NCI-H69 (cell line): ENCODE results near the gene VPS51.

Experiments
- DNase-seq: peaks from one replicate; lab custom pipeline; 2025; lab: John Stamatoyannopoulos, UW

Gene VPS51

DNA sequence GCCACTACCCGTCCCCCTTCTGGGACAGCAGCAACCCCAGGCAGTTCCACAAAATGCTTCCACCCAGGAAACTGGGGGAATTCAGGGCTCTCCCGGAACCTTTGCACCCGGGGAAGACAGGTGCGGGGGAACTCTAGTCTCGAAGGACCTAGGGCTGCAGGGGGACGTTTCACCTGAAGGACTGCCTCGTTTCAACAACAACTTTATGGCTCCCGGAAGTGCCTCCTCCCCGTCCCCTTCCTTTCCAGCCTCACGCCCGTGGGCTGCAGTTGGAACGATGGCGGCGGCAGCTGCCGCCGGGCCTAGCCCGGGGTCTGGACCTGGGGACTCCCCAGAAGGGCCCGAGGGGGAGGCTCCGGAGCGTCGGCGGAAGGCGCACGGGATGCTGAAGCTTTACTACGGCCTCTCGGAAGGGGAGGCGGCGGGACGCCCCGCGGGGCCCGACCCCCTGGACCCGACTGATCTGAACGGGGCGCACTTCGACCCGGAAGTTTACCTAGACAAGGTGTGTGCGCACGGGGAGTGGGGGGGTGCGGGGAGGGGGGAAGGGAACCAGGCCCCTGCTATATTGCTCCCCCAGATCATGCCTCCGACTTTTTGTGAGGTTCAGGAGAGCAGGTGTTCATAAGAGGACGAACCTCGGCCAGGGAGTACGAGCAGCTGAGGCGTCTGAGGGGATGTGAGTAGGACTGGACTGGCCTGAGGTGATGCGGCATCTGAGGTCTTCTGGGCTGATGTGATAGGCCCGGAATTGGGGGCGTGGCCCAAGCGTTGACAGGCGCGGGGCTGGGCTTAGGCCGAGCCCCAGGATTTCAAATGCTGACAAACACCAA lies at the start of gene VPS51:
VPS51 (plus strand) TSS at position 241 of the 833 bp plus-strand sequence; CDS start at position 278, 37 bp downstream.
- peak; percentile 96 for DNase-seq

- DNase-seq: no peak
Measured at GRCh38 chr11:65047581-65048422, 48.2 kb upstream of the VPS51 start.

- DNase-seq: no peak
Measured at GRCh38 chr11:65051398-65051858, 44.6 kb upstream of the VPS51 start.

GRCh38 chr11:65053827-65054508 lies 42.0 kb upstream of the VPS51 start:
- no peak for DNase-seq

DNA sequence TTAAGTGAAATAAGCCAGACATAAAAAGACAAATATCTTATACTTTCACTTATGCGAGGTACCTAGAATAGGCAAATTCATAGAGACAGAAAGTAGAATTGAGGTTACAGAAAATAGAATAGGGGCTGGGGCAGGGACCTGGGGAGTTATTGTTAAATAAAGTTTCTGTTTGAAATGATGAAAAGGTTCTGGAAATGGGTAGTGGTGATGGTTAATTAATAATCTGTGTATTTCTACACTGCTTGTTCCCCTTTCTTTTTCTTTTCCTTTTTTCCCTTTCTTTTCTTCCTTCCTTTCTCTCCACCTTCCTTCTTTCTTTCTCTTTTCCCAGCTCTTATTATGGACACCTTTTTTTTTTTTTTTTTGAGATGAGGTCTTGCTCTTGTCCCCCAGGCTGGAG lies 40.5 kb upstream of the VPS51 start:
- DNase-seq: no peak

GRCh38 chr11:65056999-65057398 lies 39.0 kb upstream of the VPS51 start:
- DNase-seq: no peak

DNA sequence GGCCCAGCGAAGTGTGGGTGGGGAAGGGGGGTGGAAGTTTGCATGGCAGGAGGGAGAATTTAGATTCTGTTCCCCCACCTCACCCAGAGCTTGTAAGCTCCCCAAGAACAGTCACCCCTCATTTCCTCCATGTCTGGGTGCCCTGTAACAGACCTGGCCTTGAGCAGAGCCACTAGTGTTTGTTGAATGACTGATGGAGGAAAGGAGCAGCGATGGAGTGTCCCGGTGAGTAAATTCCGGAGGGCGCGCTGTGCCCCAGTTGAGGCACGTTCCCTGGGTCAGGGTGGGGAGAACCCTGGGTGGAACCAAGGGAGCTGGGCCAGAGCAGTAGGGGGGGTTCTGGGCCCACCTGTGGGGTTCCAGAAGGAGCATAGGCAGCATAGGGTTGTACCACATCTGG lies 38.5 kb upstream of the VPS51 start:
- DNase-seq: no peak

GRCh38 chr11:65058012-65058411 lies 38.0 kb upstream of the VPS51 start:
- peak; percentile 56 for DNase-seq

GRCh38 chr11:65058419-65059054 lies 37.5 kb upstream of the VPS51 start, which contains the start of gene NAALADL1:
NAALADL1 (minus strand) TSS chr11:65058553; CDS start chr11:65058521, 32 bp downstream.
- peak; percentile 27 for DNase-seq

DNA sequence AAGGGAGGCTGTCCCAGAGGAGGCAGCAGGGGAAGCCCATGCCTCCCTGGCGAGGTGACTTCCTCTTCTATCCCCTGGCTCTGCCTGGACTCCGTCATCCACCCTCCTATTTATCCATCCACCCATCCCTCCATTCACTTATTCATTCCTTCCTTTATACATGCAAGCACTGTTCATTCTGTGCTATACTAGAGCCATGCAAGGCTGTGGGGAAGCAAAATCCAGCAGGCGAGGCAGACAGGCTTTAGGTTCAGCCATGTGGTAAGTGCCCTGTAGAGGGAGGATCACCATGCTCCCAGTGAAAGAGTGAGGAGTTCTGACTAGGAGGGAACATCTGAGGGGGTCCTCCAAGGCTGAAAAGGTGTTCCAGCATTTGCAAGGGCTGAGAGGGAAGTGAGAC lies 36.5 kb upstream of the VPS51 start:
- DNase-seq: no peak

DNA sequence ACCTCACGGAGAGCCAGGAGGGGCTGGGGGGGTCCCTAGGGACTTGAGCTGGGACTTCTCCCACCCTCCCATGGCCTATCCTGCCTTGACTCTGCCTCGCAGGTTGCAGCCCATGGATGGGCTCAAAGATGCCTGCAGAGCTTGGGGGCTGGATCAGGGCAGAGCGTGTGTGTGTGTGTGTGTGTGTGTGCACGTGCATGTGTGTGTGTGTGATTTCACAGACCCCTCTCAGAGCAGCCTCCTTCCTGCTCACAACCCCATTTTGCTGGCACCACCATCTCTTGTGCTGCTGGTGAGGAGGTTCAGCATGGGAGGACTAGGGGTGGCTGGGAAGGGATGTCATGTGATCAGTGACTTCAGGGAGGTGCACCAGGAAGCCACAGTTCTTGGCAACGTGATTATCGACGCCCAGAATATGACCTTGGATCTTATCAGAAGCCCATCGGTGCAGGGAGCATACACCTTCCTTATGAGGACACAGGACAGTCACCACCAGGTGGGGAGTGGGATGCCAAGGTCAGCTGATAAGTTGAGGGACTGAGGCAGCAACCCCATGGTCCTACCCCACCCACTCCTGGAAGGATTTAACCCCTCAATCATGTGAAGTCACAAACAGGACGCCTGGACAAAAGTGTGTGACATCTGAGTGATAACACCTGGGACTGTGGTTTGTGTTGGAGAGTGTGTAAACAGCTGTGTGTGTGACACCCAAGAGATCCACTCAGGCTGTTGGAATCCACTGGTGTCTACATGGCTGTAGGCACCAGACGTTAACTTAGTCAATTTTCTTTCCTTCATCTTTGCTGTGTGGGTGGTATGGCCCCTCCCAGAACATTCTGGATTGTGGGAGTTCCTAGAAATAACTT lies 35.8 kb upstream of the VPS51 start:
- DNase-seq: no peak

- DNase-seq: no peak
Measured at GRCh38 chr11:65060913-65061408, 35.1 kb upstream of the VPS51 start.

DNA sequence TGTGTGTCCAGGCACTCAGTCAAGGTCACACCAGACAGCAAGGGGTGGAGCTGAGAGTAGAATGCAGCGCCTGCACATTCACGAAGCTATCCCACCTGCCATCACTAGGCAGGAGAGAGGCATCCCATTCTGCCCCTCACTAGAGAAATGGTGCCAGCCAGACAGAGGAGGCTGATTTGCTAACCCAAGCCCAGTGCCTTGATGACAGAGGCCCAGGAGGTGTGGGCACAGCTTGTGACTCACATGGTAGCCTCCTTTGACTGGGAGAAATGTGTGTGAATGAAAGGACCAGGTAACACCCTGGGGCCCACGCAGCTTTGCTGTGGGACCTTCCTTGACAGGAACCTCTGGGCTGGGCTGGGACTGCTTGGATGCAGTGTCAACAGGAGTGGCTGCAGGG lies 32.5 kb upstream of the VPS51 start:
- DNase-seq: no peak

DNA sequence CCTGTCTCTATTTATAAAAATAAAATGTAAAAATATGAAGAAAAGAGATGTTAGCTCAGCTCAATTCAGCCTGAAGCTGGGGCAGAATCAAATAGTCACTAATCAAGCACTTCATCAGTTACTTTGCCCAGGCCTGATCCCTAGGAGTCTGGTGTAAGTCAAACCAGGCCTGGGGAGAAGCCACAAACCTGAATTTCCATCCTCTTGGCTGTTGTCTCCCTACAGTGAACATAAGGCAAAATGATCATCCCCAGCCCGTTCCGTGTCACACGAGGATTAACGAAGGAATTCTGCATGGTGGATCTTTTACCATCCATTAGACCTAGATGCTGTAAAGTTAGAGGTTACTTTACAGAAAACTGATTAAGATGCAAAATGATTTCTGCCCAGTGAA lies 31.2 kb upstream of the VPS51 start:
- no peak for DNase-seq

DNA sequence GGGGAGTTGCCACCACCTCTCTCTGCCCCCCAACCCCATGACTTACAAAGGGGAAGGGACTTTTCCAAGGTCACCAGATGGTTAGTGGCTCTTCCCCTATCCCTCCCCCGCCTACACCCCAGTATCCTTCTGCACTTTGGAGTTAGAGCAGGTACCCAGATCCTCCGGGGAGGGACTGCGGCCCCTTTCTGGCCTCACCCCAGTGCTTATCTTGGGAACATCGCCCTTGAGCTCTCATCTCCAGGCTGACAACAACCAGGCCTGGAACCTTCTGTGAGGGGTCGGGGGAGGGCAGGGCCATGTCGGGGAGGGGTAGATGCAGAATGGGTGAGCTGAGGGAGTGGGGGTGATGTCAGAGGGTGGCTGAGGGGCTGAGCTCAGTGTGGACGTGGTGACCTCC lies 30.2 kb upstream of the VPS51 start:
- no peak for DNase-seq

- peak; percentile 45 for DNase-seq
Measured at GRCh38 chr11:65066315-65066714, 29.7 kb upstream of the VPS51 start.

DNA sequence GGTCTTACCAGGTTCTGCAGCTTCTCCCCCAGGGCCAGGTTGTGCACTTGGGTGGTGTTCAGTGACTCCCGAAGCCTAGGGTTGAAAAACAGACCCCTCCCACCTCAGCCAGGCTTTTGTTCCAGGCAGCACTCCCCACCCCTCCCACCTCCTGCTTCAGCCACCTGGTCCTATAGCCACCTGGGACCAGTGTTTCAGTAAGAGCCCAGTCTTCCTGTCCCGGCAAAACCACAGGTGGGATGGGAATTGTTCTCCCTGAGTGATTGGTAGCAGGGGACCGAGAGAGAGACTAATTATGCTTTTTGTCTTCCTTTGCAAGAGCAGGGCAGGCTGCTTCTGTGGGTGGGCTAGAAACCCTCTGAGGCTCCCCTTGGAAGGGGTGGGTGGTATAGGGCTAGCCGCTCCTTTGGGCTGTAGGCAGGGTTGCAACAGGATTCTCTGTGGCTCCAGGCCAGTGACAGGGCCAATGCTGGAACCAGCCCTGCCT lies 29.2 kb upstream of the VPS51 start:
- peak; percentile 96 for DNase-seq

DNA sequence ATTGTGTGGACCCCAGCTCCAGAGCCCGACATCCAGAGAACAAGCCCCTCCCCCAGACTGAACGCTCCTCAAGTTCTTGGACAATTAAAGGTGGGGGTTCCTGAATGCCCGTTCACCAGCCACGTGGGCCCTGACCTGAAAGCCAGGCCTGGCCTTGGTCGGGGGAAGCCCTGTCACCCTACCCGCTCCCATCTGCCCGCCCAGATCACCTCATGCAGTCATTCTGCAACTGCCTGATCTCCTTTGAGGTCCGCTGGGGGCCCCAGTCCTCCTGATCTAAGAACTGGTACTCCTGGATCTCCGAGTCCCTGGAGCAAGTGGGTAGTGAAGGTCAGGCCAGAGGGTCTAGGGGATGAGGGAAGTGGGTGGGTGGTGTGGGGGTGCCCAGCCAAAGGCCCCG lies 28.6 kb upstream of the VPS51 start:
- DNase-seq: no peak

- DNase-seq: no peak
Measured at GRCh38 chr11:65069217-65069616, 26.8 kb upstream of the VPS51 start.

- no peak for DNase-seq
Measured at GRCh38 chr11:65071907-65072630, 23.9 kb upstream of the VPS51 start.
